Measurements from ENCODE around the gene CEACAM1. TPM values are rescaled to one million over a fixed set of nuclear protein-coding genes. Genes with fewer than 3 reads are reported as not detected.

Gene CEACAM1
- total RNA-seq, 2 donors from 2014 or later = 251 to 510 TPM

DNA sequence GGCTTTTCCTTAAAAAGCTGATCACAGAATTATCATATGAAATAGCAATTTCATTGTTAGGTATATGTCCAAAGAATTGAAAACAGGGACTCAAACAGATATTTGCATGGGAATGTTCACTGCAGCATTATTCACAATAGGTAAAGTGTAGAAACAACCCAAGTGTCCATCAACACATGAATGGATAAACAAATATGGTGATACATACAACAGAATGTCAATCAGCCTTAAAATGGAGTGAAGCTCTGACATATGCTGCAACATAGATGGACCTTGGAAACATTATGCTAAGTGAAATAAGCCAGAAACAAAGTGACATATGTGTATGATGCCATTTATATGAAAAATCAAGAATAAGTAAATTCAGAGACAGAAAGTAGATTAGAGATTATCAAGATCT is 6.1 kb upstream of the CEACAM1 start:
- Histone ChIP-seq H3K9me3 (no peaks in the 10 kb centered on the region), H3K27ac (no peak overlapping the region), H3K4me1 (no peaks in the 10 kb centered on the region), H3K27me3 (no peaks in the 10 kb centered on the region), H3K36me3 (no peaks in the 10 kb centered on the region), H3K4me3 (no peak overlapping the region), H3K9ac (ENCODE audit: low read depth in 2 of 2, low read length in 2 of 2) (no peak overlapping the region)
- DNase-seq = no peak
- TF ChIP-seq, protein P1, sequence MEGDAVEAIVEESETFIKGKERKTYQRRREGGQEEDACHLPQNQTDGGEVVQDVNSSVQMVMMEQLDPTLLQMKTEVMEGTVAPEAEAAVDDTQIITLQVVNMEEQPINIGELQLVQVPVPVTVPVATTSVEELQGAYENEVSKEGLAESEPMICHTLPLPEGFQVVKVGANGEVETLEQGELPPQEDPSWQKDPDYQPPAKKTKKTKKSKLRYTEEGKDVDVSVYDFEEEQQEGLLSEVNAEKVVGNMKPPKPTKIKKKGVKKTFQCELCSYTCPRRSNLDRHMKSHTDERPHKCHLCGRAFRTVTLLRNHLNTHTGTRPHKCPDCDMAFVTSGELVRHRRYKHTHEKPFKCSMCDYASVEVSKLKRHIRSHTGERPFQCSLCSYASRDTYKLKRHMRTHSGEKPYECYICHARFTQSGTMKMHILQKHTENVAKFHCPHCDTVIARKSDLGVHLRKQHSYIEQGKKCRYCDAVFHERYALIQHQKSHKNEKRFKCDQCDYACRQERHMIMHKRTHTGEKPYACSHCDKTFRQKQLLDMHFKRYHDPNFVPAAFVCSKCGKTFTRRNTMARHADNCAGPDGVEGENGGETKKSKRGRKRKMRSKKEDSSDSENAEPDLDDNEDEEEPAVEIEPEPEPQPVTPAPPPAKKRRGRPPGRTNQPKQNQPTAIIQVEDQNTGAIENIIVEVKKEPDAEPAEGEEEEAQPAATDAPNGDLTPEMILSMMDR (IDR thresholded peaks at IDR 0.05) = no peak
- intact Hi-C loops (cut with DNase I) = no loop called here

DNA sequence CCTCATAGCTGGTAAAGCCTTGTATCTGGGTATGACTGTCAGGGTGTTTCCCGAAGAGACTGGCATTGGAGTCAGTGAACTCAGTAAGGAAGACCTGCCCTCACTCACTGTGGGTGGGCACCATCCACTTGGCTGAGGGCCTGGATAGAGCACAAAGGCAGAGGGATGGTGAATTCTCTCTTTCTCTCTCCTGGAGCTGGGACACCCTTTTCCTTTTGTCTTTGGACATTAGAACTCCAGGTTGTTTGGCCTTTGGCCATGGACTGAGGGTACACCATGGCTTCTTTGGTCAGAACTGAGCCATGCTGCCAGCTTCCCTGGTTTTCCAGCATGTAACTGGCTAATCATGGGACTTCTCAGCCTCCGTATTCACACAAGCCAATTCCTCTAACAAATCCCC is 4.6 kb upstream of the CEACAM1 start:
- Histone ChIP-seq H3K4me3 (no peak overlapping the region), H3K4me1 (peaks cover 5% of the 10 kb centered on the region), H3K9ac (ENCODE audit: low read depth in 2 of 2, low read length in 2 of 2) (no peak overlapping the region), H3K36me3 (no peaks in the 10 kb centered on the region), H3K27ac (no peak overlapping the region), H3K9me3 (no peaks in the 10 kb centered on the region), H3K27me3 (no peaks in the 10 kb centered on the region)
- intact Hi-C loops (cut with DNase I) = no loop called here
- no peak for DNase-seq
- TF ChIP-seq, protein P1 (IDR thresholded peaks at IDR 0.05) = no peak

DNA sequence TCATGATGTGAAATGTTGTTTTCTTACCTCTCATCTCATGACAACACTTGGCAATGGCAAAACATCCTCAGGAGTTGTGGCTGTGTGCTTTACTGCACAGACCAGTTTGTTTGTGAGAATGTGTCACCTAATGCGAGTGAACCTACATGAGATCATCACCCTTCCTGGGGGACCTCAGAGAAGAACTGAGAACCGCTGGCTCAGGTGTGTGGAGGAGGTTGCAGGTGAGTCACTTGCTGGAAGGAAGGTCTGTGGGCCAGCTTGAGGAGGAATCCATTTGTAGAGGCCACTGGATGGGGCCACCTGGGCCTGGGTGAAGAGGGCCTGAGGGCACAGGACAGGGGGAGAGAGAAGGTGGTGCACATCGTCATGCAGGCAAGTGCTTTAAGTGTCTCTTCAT is 3.0 kb upstream of the CEACAM1 start:
- intact Hi-C loops (cut with DNase I) = no loop called here
- no peak for DNase-seq
- no peaks in the 10 kb centered on the region for H3K9me3 ChIP-seq
- H3K27ac ChIP-seq = no peak overlapping the region
- no peaks in the 10 kb centered on the region for H3K27me3 ChIP-seq
- no peak overlapping the region for H3K4me3 ChIP-seq
- no peak overlapping the region for H3K9ac ChIP-seq (ENCODE audit: low read depth in 2 of 2, low read length in 2 of 2)
- peaks cover 5% of the 10 kb centered on the region for H3K4me1 ChIP-seq
- no peaks in the 10 kb centered on the region for H3K36me3 ChIP-seq
- TF ChIP-seq, protein P1 (IDR thresholded peaks at IDR 0.05) = no peak

DNA sequence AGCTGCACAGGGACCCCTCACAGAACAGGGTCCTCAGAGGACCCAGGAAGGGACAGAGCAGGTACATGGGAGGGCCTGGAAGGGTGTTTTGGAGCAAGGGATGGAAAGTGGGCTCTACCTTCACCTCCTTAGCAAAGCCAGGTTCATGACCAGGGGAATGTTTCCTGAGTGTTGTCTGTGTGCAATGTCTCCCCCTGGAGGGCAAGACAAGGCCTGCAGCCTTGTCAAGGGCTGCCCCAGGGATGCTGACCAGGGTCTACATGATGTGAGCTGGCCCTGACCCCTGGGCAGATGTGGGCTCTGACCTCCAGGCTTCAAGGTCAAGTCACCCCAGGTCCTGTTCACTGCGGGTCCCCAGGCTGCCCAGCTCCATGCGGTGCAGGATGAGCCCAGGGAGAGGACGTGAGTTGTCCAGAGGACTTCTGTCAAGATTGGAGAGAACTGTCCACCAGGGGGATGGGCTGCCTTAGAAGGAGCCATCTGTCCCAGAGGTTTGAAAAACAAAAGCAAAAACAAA is 1.0 kb upstream of the CEACAM1 start:
- peak; percentile 85 for DNase-seq
- Histone ChIP-seq H3K27ac (peak overlapping the region; percentile 83), H3K4me1 (peaks cover 5% of the 10 kb centered on the region), H3K27me3 (no peaks in the 10 kb centered on the region), H3K36me3 (no peaks in the 10 kb centered on the region), H3K9ac (ENCODE audit: low read depth in 2 of 2, low read length in 2 of 2) (peak overlapping the region; percentile 80 to 95), H3K9me3 (no peaks in the 10 kb centered on the region), H3K4me3 (peak overlapping the region; percentile 23)
- TF ChIP-seq, protein P1 (IDR thresholded peaks at IDR 0.05) = peak; percentile 96
- intact Hi-C loops (cut with DNase I) = loop anchor here (1.0 kb wide), 1 partner anchor 79 kb away; no protein-coding TSS in a partner anchor

DNA sequence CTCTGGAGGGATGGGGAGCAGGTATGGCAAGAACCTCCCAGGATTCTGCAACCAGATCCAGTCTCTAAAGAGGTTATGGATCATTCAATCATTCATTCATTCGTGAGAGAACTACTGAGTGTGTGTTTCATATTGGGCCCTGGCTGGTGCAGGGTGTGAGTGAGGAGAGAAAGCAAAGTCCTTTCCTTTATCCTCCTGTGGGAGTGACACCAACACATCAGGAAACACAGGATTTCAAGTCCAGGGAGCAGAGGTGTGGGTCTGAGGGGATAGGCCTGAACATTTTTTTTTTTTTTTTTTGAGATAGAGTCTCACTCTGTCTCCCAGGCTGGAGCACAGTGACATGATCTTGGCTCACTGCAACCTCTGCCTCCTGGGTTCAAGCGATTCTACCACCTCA is 3.3 kb downstream of the CEACAM1 start:
- H3K4me3 ChIP-seq = peak overlapping the region; percentile 7
- H3K27me3 ChIP-seq = no peaks in the 10 kb centered on the region
- no peak for DNase-seq
- H3K36me3 ChIP-seq = no peaks in the 10 kb centered on the region
- H3K4me1 ChIP-seq = peaks cover 5% of the 10 kb centered on the region
- intact Hi-C loops (cut with DNase I) = no loop called here
- peak overlapping the region in 1 of 2 donors; percentile 17 for H3K9ac ChIP-seq (ENCODE audit: low read depth in 2 of 2, low read length in 2 of 2)
- TF ChIP-seq, protein P1 (IDR thresholded peaks at IDR 0.05) = no peak
- H3K9me3 ChIP-seq = no peaks in the 10 kb centered on the region
- H3K27ac ChIP-seq = no peak overlapping the region
